HG02885 (cell line): ENCODE data around the gene TMEM235.
A peak's percentile ranks its signal among the peaks of the same experiment; 100 is the strongest.
"Not testable (repeated sequence)": the region's sequence is repeated elsewhere in the genome, so short reads cannot be mapped to it uniquely, and the experiment has no call there.

Experiments
- ATAC-seq: cut with Tn5 transposase; IDR thresholded peaks from one replicate; pipeline ENCODE4 v1.9.1; 2021; ENCODE audit warnings: mild to moderate bottlenecking; ENCODE audit not compliant: unreplicated experiment, poor library complexity

TMEM235 gene

GRCh38 chr17:78252701-78253635 lies 21.5 kb downstream of the TMEM235 start:
- ATAC-seq, result no peak

- ATAC-seq, result not testable (repeated sequence)
These were observed 22.2 kb downstream of the TMEM235 start for GRCh38 chr17:78253636-78253945.

- ATAC-seq, result peak; percentile 59
These were observed 22.7 kb downstream of the TMEM235 start for GRCh38 chr17:78253946-78254672.

GRCh38 chr17:78255029-78255656 lies 23.7 kb downstream of the TMEM235 start:
- ATAC-seq, result no peak

- no peak for ATAC-seq
These were observed 24.7 kb downstream of the TMEM235 start for GRCh38 chr17:78255953-78256706.

- no peak for ATAC-seq
These were observed 25.5 kb downstream of the TMEM235 start for GRCh38 chr17:78256707-78257591.

GRCh38 chr17:78257810-78258322 lies 26.4 kb downstream of the TMEM235 start:
- ATAC-seq, result no peak

GRCh38 chr17:78258323-78259191 lies 27.1 kb downstream of the TMEM235 start:
- ATAC-seq, result no peak

- no peak for ATAC-seq
These were observed 27.7 kb downstream of the TMEM235 start for GRCh38 chr17:78259192-78259554.

- ATAC-seq, result no peak
These were observed 31.8 kb downstream of the TMEM235 start for GRCh38 chr17:78263063-78263735.

- no peak for ATAC-seq
These were observed 32.4 kb downstream of the TMEM235 start for GRCh38 chr17:78263736-78264340.

- ATAC-seq, result no peak
These were observed 33.2 kb downstream of the TMEM235 start for GRCh38 chr17:78264590-78264989.

- no peak for ATAC-seq
These were observed 33.7 kb downstream of the TMEM235 start for GRCh38 chr17:78265121-78265520.

GRCh38 chr17:78266231-78266631 lies 34.8 kb downstream of the TMEM235 start:
- ATAC-seq, result no peak

- no peak for ATAC-seq
These were observed 35.3 kb downstream of the TMEM235 start for GRCh38 chr17:78266771-78267170.

GRCh38 chr17:78267253-78268073 lies 36.0 kb downstream of the TMEM235 start:
- ATAC-seq, result no peak
